PC-9 (cell line): ENCODE data around the gene DLG1.

Experiments used
- EZH2 ChIP-seq: fragments of 200-600 bp; sonication (generic); IDR thresholded peaks from 2 replicates; pipeline ENCODE4 v1.8.0; 2017; ENCODE audit warnings: antibody characterized with exemption, low read depth
- TF ChIP-seq, protein P1 (sequence below): fragments of 200-600 bp; sonication (generic); conservative IDR thresholded peaks from 2 replicates; pipeline ENCODE4 v1.6.1; 2017; ENCODE audit warnings: mixed run types, antibody characterized with exemption, mild to moderate bottlenecking, moderate library complexity

DNA sequence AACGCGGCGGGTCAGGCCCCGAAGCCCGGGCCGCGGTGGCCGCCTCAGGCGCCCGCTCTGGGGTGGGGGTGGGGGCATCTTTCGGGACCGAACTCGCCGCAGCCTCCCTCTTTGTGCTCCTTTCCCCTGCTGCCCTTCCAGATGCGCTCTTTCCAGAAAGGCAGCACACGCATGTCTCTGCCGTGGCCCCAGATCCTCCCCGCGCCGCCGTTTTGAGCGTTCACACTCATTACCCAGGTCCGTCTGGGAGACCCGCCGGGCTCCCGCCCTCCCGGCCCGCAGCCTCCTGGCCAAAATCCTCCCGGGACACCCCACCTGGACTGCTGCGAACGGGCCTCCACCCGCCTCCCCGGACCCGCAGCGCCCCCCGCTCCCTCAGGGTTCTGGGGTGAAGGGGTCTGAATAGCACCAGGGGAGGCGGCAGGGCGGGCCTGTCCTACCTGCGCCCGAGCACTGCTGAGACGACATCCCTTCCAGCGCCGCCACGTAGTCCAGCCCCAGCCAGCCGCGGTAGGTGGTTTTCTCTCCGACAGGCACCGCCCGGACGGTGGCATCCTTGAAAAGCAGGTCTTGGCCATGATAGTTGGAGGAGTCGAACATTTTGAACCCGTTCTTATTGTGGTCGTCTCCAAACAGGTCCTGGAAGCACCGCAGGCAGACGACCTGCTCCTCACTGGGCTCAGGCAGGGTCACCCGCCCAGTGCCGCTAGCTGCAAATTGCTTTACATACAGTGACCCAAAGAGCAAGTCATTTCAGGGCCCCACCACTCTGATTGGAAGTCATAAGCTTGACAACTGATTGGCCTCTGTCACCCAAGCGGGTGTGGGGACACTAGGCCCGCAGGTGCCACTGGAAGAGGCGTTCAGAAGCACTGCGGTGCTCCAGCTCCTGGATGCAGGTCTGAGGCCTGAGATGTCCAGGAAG, 294.7 kb downstream of the DLG1 start:
- TF ChIP-seq, protein P1, sequence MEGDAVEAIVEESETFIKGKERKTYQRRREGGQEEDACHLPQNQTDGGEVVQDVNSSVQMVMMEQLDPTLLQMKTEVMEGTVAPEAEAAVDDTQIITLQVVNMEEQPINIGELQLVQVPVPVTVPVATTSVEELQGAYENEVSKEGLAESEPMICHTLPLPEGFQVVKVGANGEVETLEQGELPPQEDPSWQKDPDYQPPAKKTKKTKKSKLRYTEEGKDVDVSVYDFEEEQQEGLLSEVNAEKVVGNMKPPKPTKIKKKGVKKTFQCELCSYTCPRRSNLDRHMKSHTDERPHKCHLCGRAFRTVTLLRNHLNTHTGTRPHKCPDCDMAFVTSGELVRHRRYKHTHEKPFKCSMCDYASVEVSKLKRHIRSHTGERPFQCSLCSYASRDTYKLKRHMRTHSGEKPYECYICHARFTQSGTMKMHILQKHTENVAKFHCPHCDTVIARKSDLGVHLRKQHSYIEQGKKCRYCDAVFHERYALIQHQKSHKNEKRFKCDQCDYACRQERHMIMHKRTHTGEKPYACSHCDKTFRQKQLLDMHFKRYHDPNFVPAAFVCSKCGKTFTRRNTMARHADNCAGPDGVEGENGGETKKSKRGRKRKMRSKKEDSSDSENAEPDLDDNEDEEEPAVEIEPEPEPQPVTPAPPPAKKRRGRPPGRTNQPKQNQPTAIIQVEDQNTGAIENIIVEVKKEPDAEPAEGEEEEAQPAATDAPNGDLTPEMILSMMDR: no peak
- TF ChIP-seq EZH2: no peak
